Adipocyte (in vitro differentiated cells): Measurements from ENCODE around the gene EN1.

Experiments
- DNase-seq: peaks from one replicate; pipeline ENCODE4 v3.0.0-alpha.2; 2015; ENCODE audit warnings: low read depth
- H3K27me3 ChIP-seq: replicated peaks from 2 replicates; pipeline ENCODE4 v1.7.0; 2013; ENCODE audit warnings: mild to moderate bottlenecking, low read length, moderate library complexity; ENCODE audit not compliant: control insufficient read depth, insufficient read depth
- H3K36me3 ChIP-seq: 2 replicates; pipeline ENCODE4 v1.7.0; 2013; ENCODE audit warnings: low read length, mild to moderate bottlenecking, moderate library complexity; ENCODE audit not compliant: control insufficient read depth, insufficient read depth, severe bottlenecking
- H3K4me1 ChIP-seq: 2 replicates; pipeline ENCODE4 v1.7.0; 2013; ENCODE audit warnings: mild to moderate bottlenecking, low read length, moderate library complexity; ENCODE audit not compliant: control insufficient read depth, insufficient read depth
- H3K4me3 ChIP-seq: 2 replicates; pipeline ENCODE4 v1.7.0; 2013; ENCODE audit warnings: mild to moderate bottlenecking, low read length, moderate library complexity
- H3K9ac ChIP-seq: 2 replicates; pipeline ENCODE4 v1.7.0; 2013; ENCODE audit warnings: mild to moderate bottlenecking, low read length, moderate library complexity
- H3K9me3 ChIP-seq: 2 replicates; pipeline ENCODE4 v1.7.0; 2013; ENCODE audit warnings: mild to moderate bottlenecking, low read length, moderate library complexity; ENCODE audit not compliant: control insufficient read depth

EN1 gene

GRCh38 chr2:118832071-118832790, 15.2 kb downstream of the EN1 start:
- Histone ChIP-seq H3K9ac (no peak overlapping the region), H3K27me3 (no peaks in the 10 kb centered on the region), H3K9me3 (no peaks in the 10 kb centered on the region), H3K4me3 (no peak overlapping the region), H3K4me1 (peaks cover 35% of the 10 kb centered on the region), H3K36me3 (no peaks in the 10 kb centered on the region)
- DNase-seq: no peak

- H3K9ac ChIP-seq: peak overlapping the region; percentile 65
- no peaks in the 10 kb centered on the region for H3K27me3 ChIP-seq
- DNase-seq: no peak
- no peaks in the 10 kb centered on the region for H3K36me3 ChIP-seq
- peaks cover 35% of the 10 kb centered on the region for H3K4me1 ChIP-seq
- H3K9me3 ChIP-seq: no peaks in the 10 kb centered on the region
- peak overlapping the region; percentile 67 for H3K4me3 ChIP-seq
Observed at GRCh38 chr2:118830881-118831280, 16.6 kb downstream of the EN1 start.

- no peak for DNase-seq
- peaks cover 34% of the 10 kb centered on the region for H3K4me1 ChIP-seq
- H3K36me3 ChIP-seq: no peaks in the 10 kb centered on the region
- peak overlapping the region; percentile 65 for H3K9ac ChIP-seq
- H3K4me3 ChIP-seq: peak overlapping the region; percentile 67
- H3K27me3 ChIP-seq: no peaks in the 10 kb centered on the region
- no peaks in the 10 kb centered on the region for H3K9me3 ChIP-seq
Observed at GRCh38 chr2:118830118-118830517, 17.3 kb downstream of the EN1 start.

- Histone ChIP-seq H3K4me3 (no peak overlapping the region), H3K4me1 (peaks cover 27% of the 10 kb centered on the region), H3K27me3 (no peaks in the 10 kb centered on the region), H3K9ac (no peak overlapping the region), H3K9me3 (no peaks in the 10 kb centered on the region), H3K36me3 (no peaks in the 10 kb centered on the region)
- no peak for DNase-seq
Observed at GRCh38 chr2:118826093-118826492, 21.4 kb downstream of the EN1 start.

GRCh38 chr2:118823633-118824032, 23.8 kb downstream of the EN1 start:
- no peak for DNase-seq
- no peaks in the 10 kb centered on the region for H3K27me3 ChIP-seq
- H3K9me3 ChIP-seq: no peaks in the 10 kb centered on the region
- H3K4me3 ChIP-seq: no peak overlapping the region
- peaks cover 12% of the 10 kb centered on the region for H3K4me1 ChIP-seq
- H3K36me3 ChIP-seq: no peaks in the 10 kb centered on the region
- no peak overlapping the region for H3K9ac ChIP-seq

- H3K4me3 ChIP-seq: no peak overlapping the region
- H3K4me1 ChIP-seq: peaks cover 12% of the 10 kb centered on the region
- no peaks in the 10 kb centered on the region for H3K9me3 ChIP-seq
- no peaks in the 10 kb centered on the region for H3K27me3 ChIP-seq
- H3K9ac ChIP-seq: no peak overlapping the region
- H3K36me3 ChIP-seq: no peaks in the 10 kb centered on the region
- DNase-seq: no peak
Observed at GRCh38 chr2:118822572-118822971, 24.9 kb downstream of the EN1 start.

GRCh38 chr2:118822015-118822414, 25.4 kb downstream of the EN1 start:
- Histone ChIP-seq H3K9me3 (no peaks in the 10 kb centered on the region), H3K4me3 (no peak overlapping the region), H3K4me1 (peaks cover 12% of the 10 kb centered on the region), H3K27me3 (no peaks in the 10 kb centered on the region), H3K9ac (no peak overlapping the region), H3K36me3 (no peaks in the 10 kb centered on the region)
- DNase-seq: no peak

- no peak for DNase-seq
- Histone ChIP-seq H3K36me3 (no peaks in the 10 kb centered on the region), H3K4me3 (no peak overlapping the region)
Observed at GRCh38 chr2:118817469-118817868, 30.0 kb downstream of the EN1 start.

GRCh38 chr2:118816669-118817068, 30.8 kb downstream of the EN1 start:
- DNase-seq: no peak
- Histone ChIP-seq H3K9ac (no peak overlapping the region), H3K9me3 (no peaks in the 10 kb centered on the region), H3K27me3 (no peaks in the 10 kb centered on the region), H3K4me1 (peaks cover 19% of the 10 kb centered on the region), H3K36me3 (no peaks in the 10 kb centered on the region), H3K4me3 (no peak overlapping the region)

More at GRCh38 chr2:118817469-118817868, 30.0 kb downstream of the EN1 start:
- no peaks in the 10 kb centered on the region for H3K27me3 ChIP-seq
- peaks cover 12% of the 10 kb centered on the region for H3K4me1 ChIP-seq
- H3K9me3 ChIP-seq: no peaks in the 10 kb centered on the region
- no peak overlapping the region for H3K9ac ChIP-seq

- H3K27me3 ChIP-seq: no peaks in the 10 kb centered on the region
- H3K4me3 ChIP-seq: no peak overlapping the region
- no peak for DNase-seq
- H3K9me3 ChIP-seq: no peaks in the 10 kb centered on the region
- no peaks in the 10 kb centered on the region for H3K36me3 ChIP-seq
- peaks cover 19% of the 10 kb centered on the region for H3K4me1 ChIP-seq
- H3K9ac ChIP-seq: no peak overlapping the region
Observed at GRCh38 chr2:118815731-118816130, 31.7 kb downstream of the EN1 start.

- Histone ChIP-seq H3K36me3 (no peaks in the 10 kb centered on the region), H3K27me3 (no peaks in the 10 kb centered on the region), H3K9ac (no peak overlapping the region), H3K4me3 (no peak overlapping the region), H3K9me3 (no peaks in the 10 kb centered on the region), H3K4me1 (peaks cover 19% of the 10 kb centered on the region)
- DNase-seq: no peak
Observed at GRCh38 chr2:118815314-118815713, 32.1 kb downstream of the EN1 start.

GRCh38 chr2:118814368-118814767, 33.1 kb downstream of the EN1 start:
- DNase-seq: no peak
- Histone ChIP-seq H3K4me3 (no peak overlapping the region), H3K9ac (no peak overlapping the region), H3K36me3 (no peaks in the 10 kb centered on the region), H3K4me1 (peaks cover 19% of the 10 kb centered on the region), H3K27me3 (no peaks in the 10 kb centered on the region), H3K9me3 (no peaks in the 10 kb centered on the region)
